ENCODE measurements around the gene PKN2.
A peak's percentile ranks its signal among the peaks of the same experiment; 100 is the strongest.
"Not testable (repeated sequence)": the region's sequence is repeated elsewhere in the genome, so short reads cannot be mapped to it uniquely, and the experiment has no call there.

PKN2 gene

GRCh38 chr1:88867743-88868521 is 183.9 kb downstream of the PKN2 start:
- DNase-seq (ENCODE audit: insufficient read length, low spot score) (no peak), FAIRE-seq (no peak)
- TF ChIP-seq TAF1 (IDR thresholded peaks at IDR 0.05; ENCODE audit: low read depth, low read length): no peak
- TF ChIP-seq POU2F2 (IDR thresholded peaks at IDR 0.05; ENCODE audit: low read depth, low read length): no peak
- no peak for TF ChIP-seq POLR2A (IDR thresholded peaks at IDR 0.05; ENCODE audit: low read depth, low read length)

- not testable (repeated sequence) for FAIRE-seq; DNase-seq (ENCODE audit: insufficient read length, low spot score)
These were observed 185.6 kb downstream of the PKN2 start for GRCh38 chr1:88869644-88870043.

- peak; percentile 16 for FAIRE-seq
- no peak for DNase-seq (ENCODE audit: insufficient read length, low spot score)
- TF ChIP-seq PAX5 (IDR thresholded peaks at IDR 0.05; ENCODE audit: insufficient read depth, low read length, severe bottlenecking) (no peak), POLR2AphosphoS5 (IDR thresholded peaks at IDR 0.05; ENCODE audit: low read depth, low read length) (no peak), POU2F2 (IDR thresholded peaks at IDR 0.05; ENCODE audit: low read depth, low read length) (no peak), POLR2A (IDR thresholded peaks at IDR 0.05; ENCODE audit: low read depth, low read length) (no peak), SPI1 (IDR thresholded peaks at IDR 0.05; ENCODE audit: low read depth, low read length) (no peak), TAF1 (IDR thresholded peaks at IDR 0.05; ENCODE audit: low read depth, low read length) (no peak)
These were observed 189.8 kb downstream of the PKN2 start for GRCh38 chr1:88873737-88874349.

- FAIRE-seq: no peak
- TF ChIP-seq POLR2A (IDR thresholded peaks at IDR 0.05; ENCODE audit: low read depth, low read length) (no peak), TAF1 (IDR thresholded peaks at IDR 0.05; ENCODE audit: low read depth, low read length) (no peak), SPI1 (IDR thresholded peaks at IDR 0.05; ENCODE audit: low read depth, low read length) (no peak), POU2F2 (IDR thresholded peaks at IDR 0.05; ENCODE audit: low read depth, low read length) (no peak), PAX5 (IDR thresholded peaks at IDR 0.05; ENCODE audit: insufficient read depth, low read length, severe bottlenecking) (no peak)
- no peak for DNase-seq (ENCODE audit: insufficient read length, low spot score)
These were observed 191.5 kb downstream of the PKN2 start for GRCh38 chr1:88875595-88875994.

GRCh38 chr1:88876573-88877365 is 192.7 kb downstream of the PKN2 start:
- TF ChIP-seq POLR2A (IDR thresholded peaks at IDR 0.05; ENCODE audit: low read depth, low read length) (no peak), SPI1 (IDR thresholded peaks at IDR 0.05; ENCODE audit: low read depth, low read length) (no peak), PAX5 (IDR thresholded peaks at IDR 0.05; ENCODE audit: insufficient read depth, low read length, severe bottlenecking) (no peak), POLR2AphosphoS5 (IDR thresholded peaks at IDR 0.05; ENCODE audit: low read depth, low read length) (no peak), TAF1 (IDR thresholded peaks at IDR 0.05; ENCODE audit: low read depth, low read length) (no peak), POU2F2 (IDR thresholded peaks at IDR 0.05; ENCODE audit: low read depth, low read length) (no peak)
- DNase-seq (ENCODE audit: insufficient read length, low spot score) (no peak), FAIRE-seq (no peak)

GRCh38 chr1:88877382-88877825 is 193.3 kb downstream of the PKN2 start:
- no peak for TF ChIP-seq PAX5 (IDR thresholded peaks at IDR 0.05; ENCODE audit: insufficient read depth, low read length, severe bottlenecking)
- TF ChIP-seq POU2F2 (IDR thresholded peaks at IDR 0.05; ENCODE audit: low read depth, low read length): no peak
- TF ChIP-seq SPI1 (IDR thresholded peaks at IDR 0.05; ENCODE audit: low read depth, low read length): no peak
- TF ChIP-seq TAF1 (IDR thresholded peaks at IDR 0.05; ENCODE audit: low read depth, low read length): no peak
- TF ChIP-seq POLR2AphosphoS5 (IDR thresholded peaks at IDR 0.05; ENCODE audit: low read depth, low read length): no peak
- no peak for TF ChIP-seq POLR2A (IDR thresholded peaks at IDR 0.05; ENCODE audit: low read depth, low read length)
- FAIRE-seq (no peak), DNase-seq (ENCODE audit: insufficient read length, low spot score) (no peak)

- no peak for TF ChIP-seq TAF1 (IDR thresholded peaks at IDR 0.05; ENCODE audit: low read depth, low read length)
- TF ChIP-seq POU2F2 (IDR thresholded peaks at IDR 0.05; ENCODE audit: low read depth, low read length): no peak
- no peak for TF ChIP-seq POLR2A (IDR thresholded peaks at IDR 0.05; ENCODE audit: low read depth, low read length)
- no peak for TF ChIP-seq POLR2AphosphoS5 (IDR thresholded peaks at IDR 0.05; ENCODE audit: low read depth, low read length)
- TF ChIP-seq PAX5 (IDR thresholded peaks at IDR 0.05; ENCODE audit: insufficient read depth, low read length, severe bottlenecking): no peak
- TF ChIP-seq SPI1 (IDR thresholded peaks at IDR 0.05; ENCODE audit: low read depth, low read length): no peak
- DNase-seq (ENCODE audit: insufficient read length, low spot score) (no peak), FAIRE-seq (no peak)
These were observed 193.8 kb downstream of the PKN2 start for GRCh38 chr1:88877911-88878310.

- no peak for DNase-seq (ENCODE audit: insufficient read length, low spot score)
- TF ChIP-seq PAX5 (IDR thresholded peaks at IDR 0.05; ENCODE audit: insufficient read depth, low read length, severe bottlenecking) (no peak), POLR2A (IDR thresholded peaks at IDR 0.05; ENCODE audit: low read depth, low read length) (no peak), POLR2AphosphoS5 (IDR thresholded peaks at IDR 0.05; ENCODE audit: low read depth, low read length) (no peak), TAF1 (IDR thresholded peaks at IDR 0.05; ENCODE audit: low read depth, low read length) (no peak), SPI1 (IDR thresholded peaks at IDR 0.05; ENCODE audit: low read depth, low read length) (no peak), POU2F2 (IDR thresholded peaks at IDR 0.05; ENCODE audit: low read depth, low read length) (no peak)
- FAIRE-seq: no peak
These were observed 194.7 kb downstream of the PKN2 start for GRCh38 chr1:88878731-88879130.

GRCh38 chr1:88880717-88881116 is 196.6 kb downstream of the PKN2 start:
- FAIRE-seq; DNase-seq (ENCODE audit: insufficient read length, low spot score): not testable (repeated sequence)

- TF ChIP-seq PAX5 (IDR thresholded peaks at IDR 0.05; ENCODE audit: insufficient read depth, low read length, severe bottlenecking) (no peak), POLR2A (IDR thresholded peaks at IDR 0.05; ENCODE audit: low read depth, low read length) (no peak), SPI1 (IDR thresholded peaks at IDR 0.05; ENCODE audit: low read depth, low read length) (no peak), POU2F2 (IDR thresholded peaks at IDR 0.05; ENCODE audit: low read depth, low read length) (no peak), TAF1 (IDR thresholded peaks at IDR 0.05; ENCODE audit: low read depth, low read length) (no peak), POLR2AphosphoS5 (IDR thresholded peaks at IDR 0.05; ENCODE audit: low read depth, low read length) (no peak)
- DNase-seq (ENCODE audit: insufficient read length, low spot score) (no peak), FAIRE-seq (no peak)
These were observed 199.1 kb downstream of the PKN2 start for GRCh38 chr1:88883156-88883555.

Data from GM12891 (cell line).